Liver (tissue), 3 donors: ENCODE measurements around the gene TTYH3.

ENCODE experiments used
- EGR1 ChIP-seq, 2 donors: IDR thresholded peaks; 2 replicates each; pipeline ENCODE4 v1.6.1; 2016 to 2018; ENCODE audit warnings: antibody characterized with exemption in 2 of 2, low read depth in 2 of 2
- FOXA1 ChIP-seq: IDR thresholded peaks from 2 replicates; pipeline ENCODE4 v1.6.1; 2016; ENCODE audit warnings: antibody characterized with exemption
- GABPA ChIP-seq, 2 donors: IDR thresholded peaks in 1 of 2; conservative IDR thresholded peaks in 1 of 2; 2 replicates each; pipeline ENCODE4 v1.6.1; 2016; ENCODE audit warnings: antibody characterized with exemption in 2 of 2, mild to moderate bottlenecking in 1 of 2, moderate library complexity in 1 of 2
- HNF4A ChIP-seq, 2 donors: conservative IDR thresholded peaks; 2 replicates each; pipeline ENCODE4 v1.6.1; 2016; ENCODE audit warnings: antibody characterized with exemption in 2 of 2, mild to moderate bottlenecking in 2 of 2
- JUND ChIP-seq, 2 donors: IDR thresholded peaks; 2 replicates each; pipeline ENCODE4 v1.6.1; 2016; ENCODE audit warnings: antibody characterized with exemption in 2 of 2
- RAD21 ChIP-seq, 2 donors: IDR thresholded peaks; 2 replicates each; pipeline ENCODE4 v1.6.1; 2016; ENCODE audit warnings: antibody characterized with exemption in 2 of 2, mild to moderate bottlenecking in 2 of 2
- SP1 ChIP-seq: IDR thresholded peaks from 2 replicates; pipeline ENCODE4 v1.6.1; 2018; ENCODE audit warnings: antibody characterized with exemption, mild to moderate bottlenecking
- TAF1 ChIP-seq: conservative IDR thresholded peaks from 2 replicates; pipeline ENCODE4 v1.6.1; 2016; ENCODE audit warnings: antibody characterized with exemption, mild to moderate bottlenecking
- YY1 ChIP-seq: IDR thresholded peaks from 2 replicates; pipeline ENCODE4 v1.6.1; 2016; ENCODE audit warnings: antibody characterized with exemption, mild to moderate bottlenecking
- TF ChIP-seq, protein P1 (sequence below): fragments of 150-350 bp; IDR thresholded peaks from 2 replicates; pipeline ENCODE4 v1.5.1; 2017; ENCODE audit warnings: improper control_type of control experiment, low read depth, low read length; ENCODE audit not compliant: missing input control
- TF ChIP-seq, protein P2 (sequence below): IDR thresholded peaks from 2 replicates; pipeline ENCODE4 v1.6.1; 2016; ENCODE audit warnings: antibody characterized with exemption
- TF ChIP-seq, protein P3 (sequence below): IDR thresholded peaks from 2 replicates; pipeline ENCODE4 v1.6.1; 2016; ENCODE audit warnings: antibody characterized with exemption
- TF ChIP-seq, protein P4 (sequence below): IDR thresholded peaks from 2 replicates; pipeline ENCODE4 v1.6.1; 2016; ENCODE audit warnings: antibody characterized with exemption, mild to moderate bottlenecking
- donor health status: healthy.
- donor health status: healthy.

DNA sequence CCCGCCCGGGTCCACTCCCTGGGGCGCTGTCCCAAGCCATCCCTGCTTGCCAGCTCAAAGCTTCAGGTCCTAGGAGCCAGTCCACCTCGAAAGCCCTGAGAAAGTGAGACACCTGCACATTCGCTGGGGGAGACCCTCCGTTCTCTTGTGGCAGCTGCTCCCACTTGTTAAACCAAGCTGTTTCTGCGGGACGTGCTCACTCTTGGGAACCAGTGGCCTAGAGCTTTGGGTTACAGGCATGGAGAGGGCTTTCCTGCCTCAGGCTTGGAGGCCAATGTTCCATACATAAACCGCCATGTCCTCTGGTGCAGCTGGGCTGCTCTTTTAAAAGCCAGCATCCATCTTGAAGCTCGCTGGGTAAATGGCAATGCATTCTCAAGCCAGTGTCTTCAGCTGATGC is 19.9 kb upstream of the TTYH3 start:
- TF ChIP-seq, protein P1, sequence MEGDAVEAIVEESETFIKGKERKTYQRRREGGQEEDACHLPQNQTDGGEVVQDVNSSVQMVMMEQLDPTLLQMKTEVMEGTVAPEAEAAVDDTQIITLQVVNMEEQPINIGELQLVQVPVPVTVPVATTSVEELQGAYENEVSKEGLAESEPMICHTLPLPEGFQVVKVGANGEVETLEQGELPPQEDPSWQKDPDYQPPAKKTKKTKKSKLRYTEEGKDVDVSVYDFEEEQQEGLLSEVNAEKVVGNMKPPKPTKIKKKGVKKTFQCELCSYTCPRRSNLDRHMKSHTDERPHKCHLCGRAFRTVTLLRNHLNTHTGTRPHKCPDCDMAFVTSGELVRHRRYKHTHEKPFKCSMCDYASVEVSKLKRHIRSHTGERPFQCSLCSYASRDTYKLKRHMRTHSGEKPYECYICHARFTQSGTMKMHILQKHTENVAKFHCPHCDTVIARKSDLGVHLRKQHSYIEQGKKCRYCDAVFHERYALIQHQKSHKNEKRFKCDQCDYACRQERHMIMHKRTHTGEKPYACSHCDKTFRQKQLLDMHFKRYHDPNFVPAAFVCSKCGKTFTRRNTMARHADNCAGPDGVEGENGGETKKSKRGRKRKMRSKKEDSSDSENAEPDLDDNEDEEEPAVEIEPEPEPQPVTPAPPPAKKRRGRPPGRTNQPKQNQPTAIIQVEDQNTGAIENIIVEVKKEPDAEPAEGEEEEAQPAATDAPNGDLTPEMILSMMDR, result no peak
- TF ChIP-seq, protein P2, sequence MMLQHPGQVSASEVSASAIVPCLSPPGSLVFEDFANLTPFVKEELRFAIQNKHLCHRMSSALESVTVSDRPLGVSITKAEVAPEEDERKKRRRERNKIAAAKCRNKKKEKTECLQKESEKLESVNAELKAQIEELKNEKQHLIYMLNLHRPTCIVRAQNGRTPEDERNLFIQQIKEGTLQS, result no peak
- TF ChIP-seq EGR1 (IDR thresholded peaks at IDR 0.05; ENCODE audit: low read depth in 2 of 2) (no peak), SP1 (no peak), TAF1 (no peak), RAD21 (IDR thresholded peaks at IDR 0.05) (no peak), FOXA1 (no peak), JUND (IDR thresholded peaks at IDR 0.05) (no peak), YY1 (no peak), HNF4A (conservative IDR thresholded peaks at IDR 0.05) (no peak), GABPA (IDR thresholded peaks at IDR 0.05 in 1 of 2, conservative IDR thresholded peaks at IDR 0.05 in 1 of 2) (no peak)
- TF ChIP-seq, protein P3, sequence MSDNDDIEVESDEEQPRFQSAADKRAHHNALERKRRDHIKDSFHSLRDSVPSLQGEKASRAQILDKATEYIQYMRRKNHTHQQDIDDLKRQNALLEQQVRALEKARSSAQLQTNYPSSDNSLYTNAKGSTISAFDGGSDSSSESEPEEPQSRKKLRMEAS, result no peak
- TF ChIP-seq, protein P4, sequence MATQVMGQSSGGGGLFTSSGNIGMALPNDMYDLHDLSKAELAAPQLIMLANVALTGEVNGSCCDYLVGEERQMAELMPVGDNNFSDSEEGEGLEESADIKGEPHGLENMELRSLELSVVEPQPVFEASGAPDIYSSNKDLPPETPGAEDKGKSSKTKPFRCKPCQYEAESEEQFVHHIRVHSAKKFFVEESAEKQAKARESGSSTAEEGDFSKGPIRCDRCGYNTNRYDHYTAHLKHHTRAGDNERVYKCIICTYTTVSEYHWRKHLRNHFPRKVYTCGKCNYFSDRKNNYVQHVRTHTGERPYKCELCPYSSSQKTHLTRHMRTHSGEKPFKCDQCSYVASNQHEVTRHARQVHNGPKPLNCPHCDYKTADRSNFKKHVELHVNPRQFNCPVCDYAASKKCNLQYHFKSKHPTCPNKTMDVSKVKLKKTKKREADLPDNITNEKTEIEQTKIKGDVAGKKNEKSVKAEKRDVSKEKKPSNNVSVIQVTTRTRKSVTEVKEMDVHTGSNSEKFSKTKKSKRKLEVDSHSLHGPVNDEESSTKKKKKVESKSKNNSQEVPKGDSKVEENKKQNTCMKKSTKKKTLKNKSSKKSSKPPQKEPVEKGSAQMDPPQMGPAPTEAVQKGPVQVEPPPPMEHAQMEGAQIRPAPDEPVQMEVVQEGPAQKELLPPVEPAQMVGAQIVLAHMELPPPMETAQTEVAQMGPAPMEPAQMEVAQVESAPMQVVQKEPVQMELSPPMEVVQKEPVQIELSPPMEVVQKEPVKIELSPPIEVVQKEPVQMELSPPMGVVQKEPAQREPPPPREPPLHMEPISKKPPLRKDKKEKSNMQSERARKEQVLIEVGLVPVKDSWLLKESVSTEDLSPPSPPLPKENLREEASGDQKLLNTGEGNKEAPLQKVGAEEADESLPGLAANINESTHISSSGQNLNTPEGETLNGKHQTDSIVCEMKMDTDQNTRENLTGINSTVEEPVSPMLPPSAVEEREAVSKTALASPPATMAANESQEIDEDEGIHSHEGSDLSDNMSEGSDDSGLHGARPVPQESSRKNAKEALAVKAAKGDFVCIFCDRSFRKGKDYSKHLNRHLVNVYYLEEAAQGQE, result no peak
